IMR-90 (cell line): ENCODE results near the gene ENPP3. TPM values are rescaled to one million over a fixed set of nuclear protein-coding genes. Genes with fewer than 3 reads are reported as not detected.

Experiments used
- ATAC-seq: fragments of 200-7000 bp; cut with Tn5 transposase; 2 replicates; pipeline ENCODE4 v1.9.1; 2020; ENCODE audit warnings: low read depth, mild to moderate bottlenecking, moderate library complexity
- BruUV-seq: library from RNA; stranded (reverse); fragments of 400-500 nt; replicated peaks from 2 replicates; lab custom pipeline; 2021; lab: Mats Ljungman, UMichigan
- CTCF ChIA-PET: fragments of 300-600 bp; formaldehyde crosslinking; extraction: SDS; loops from one replicate; lab custom pipeline; 2021; ENCODE audit warnings: antibody characterized with exemption; lab: Yijun Ruan, JAX
- POLR2A ChIA-PET: fragments of 300-600 bp; sonication (Branson Sonifier 250); formaldehyde crosslinking; loops from one replicate; lab custom pipeline; 2022; ENCODE audit warnings: antibody characterized with exemption; ENCODE audit not compliant: unreplicated experiment; lab: Charles Lee
- DNase-seq: peaks from one replicate; pipeline ENCODE4 v3.0.0; 2013
- H2AFZ ChIP-seq: replicated peaks from 2 replicates; pipeline ENCODE3; 2013; ENCODE audit warnings: low read length, mild to moderate bottlenecking; ENCODE audit not compliant: poor library complexity
- H2AK5ac ChIP-seq: 2 replicates; pipeline ENCODE4 v1.6.1; 2013; ENCODE audit warnings: low read depth, low read length, inconsistent platforms
- H2AK9ac ChIP-seq: replicated peaks from 2 replicates; pipeline ENCODE3; 2013; ENCODE audit warnings: mild to moderate bottlenecking, low read depth, low read length, moderate library complexity; ENCODE audit not compliant: poor library complexity
- H2BK120ac ChIP-seq: 2 replicates; pipeline ENCODE4 v1.6.1; 2013; ENCODE audit warnings: low read depth, low read length, inconsistent platforms
- H2BK15ac ChIP-seq: 3 replicates; pipeline ENCODE4 v1.6.1; 2013; ENCODE audit warnings: low read depth, low read length, inconsistent platforms
- H2BK20ac ChIP-seq: 2 replicates; pipeline ENCODE4 v1.6.1; 2013; ENCODE audit warnings: low read depth, mild to moderate bottlenecking, inconsistent platforms, low read length, moderate library complexity
- H2BK5ac ChIP-seq: 2 replicates; pipeline ENCODE4 v1.6.1; 2013; ENCODE audit warnings: mild to moderate bottlenecking, low read depth, low read length, inconsistent platforms; ENCODE audit not compliant: poor library complexity, severe bottlenecking
- H3K14ac ChIP-seq: replicated peaks from 2 replicates; pipeline ENCODE4 v1.6.1; 2013; ENCODE audit warnings: low read depth, low read length, inconsistent platforms
- H3K18ac ChIP-seq: 2 replicates; pipeline ENCODE4 v1.6.1; 2013; ENCODE audit warnings: low read depth, low read length, control low read depth
- H3K23ac ChIP-seq: 2 replicates; pipeline ENCODE4 v1.6.1; 2013; ENCODE audit warnings: low read depth, low read length, inconsistent platforms
- H3K27ac ChIP-seq: 2 replicates; pipeline ENCODE4 v1.5.1; 2013; ENCODE audit warnings: mild to moderate bottlenecking, control low read depth, low read length; ENCODE audit not compliant: insufficient read depth
- H3K27me3 ChIP-seq: 2 replicates; pipeline ENCODE4 v1.6.1; 2013; ENCODE audit warnings: low read length; ENCODE audit not compliant: control insufficient read depth, insufficient read depth
- H3K36me3 ChIP-seq: 2 replicates; pipeline ENCODE4 v1.6.1; 2013; ENCODE audit warnings: low read length, mixed read lengths; ENCODE audit not compliant: control insufficient read depth, insufficient read depth
- H3K4ac ChIP-seq: 2 replicates; pipeline ENCODE4 v1.6.1; 2013; ENCODE audit warnings: low read depth, low read length, inconsistent platforms
- H3K4me1 ChIP-seq: 2 replicates; pipeline ENCODE4 v1.6.1; 2013; ENCODE audit warnings: low read length, mixed read lengths; ENCODE audit not compliant: control insufficient read depth, insufficient read depth
- H3K4me2 ChIP-seq: 2 replicates; pipeline ENCODE4 v1.6.1; 2013; ENCODE audit warnings: low read depth, mild to moderate bottlenecking, control low read depth, low read length, moderate library complexity
- H3K4me3 ChIP-seq: 2 replicates; pipeline ENCODE4 v1.5.1; 2013; ENCODE audit warnings: low read depth, mild to moderate bottlenecking, control low read depth, low read length, moderate library complexity; ENCODE audit not compliant: insufficient read depth
- H3K56ac ChIP-seq: 2 replicates; pipeline ENCODE4 v1.6.1; 2013; ENCODE audit warnings: low read length, inconsistent platforms; ENCODE audit not compliant: insufficient read depth; ENCODE audit errors: extremely low read depth
- H3K79me1 ChIP-seq, 2 experiments: 2 replicates each; pipeline ENCODE4 v1.6.1; 2013; ENCODE audit warnings: low read length in 2 of 2, inconsistent platforms in 1 of 2, low read depth in 1 of 2
- H3K9ac ChIP-seq: 2 replicates; pipeline ENCODE4 v1.6.1; 2013; ENCODE audit warnings: low read depth, low read length, control low read depth
- H3K9me1 ChIP-seq: 2 replicates; pipeline ENCODE4 v1.6.1; 2013; ENCODE audit warnings: low read length, inconsistent platforms; ENCODE audit not compliant: insufficient read depth
- H3K9me3 ChIP-seq: 2 replicates; pipeline ENCODE4 v1.6.1; 2013; ENCODE audit warnings: low read length; ENCODE audit not compliant: control insufficient read depth, insufficient read depth
- H4K20me1 ChIP-seq: 2 replicates; pipeline ENCODE4 v1.6.1; 2013; ENCODE audit warnings: low read length, inconsistent platforms; ENCODE audit not compliant: insufficient read depth
- H4K5ac ChIP-seq: 2 replicates; pipeline ENCODE4 v1.6.1; 2013; ENCODE audit warnings: mild to moderate bottlenecking, low read depth, low read length, control low read depth
- H4K8ac ChIP-seq, 2 experiments: 2 replicates each; pipeline ENCODE4 v1.6.1; 2013; ENCODE audit warnings: low read depth in 2 of 2, low read length in 2 of 2, control low read depth in 1 of 2, inconsistent platforms in 1 of 2
- H4K91ac ChIP-seq: 2 replicates; pipeline ENCODE4 v1.6.1; 2013; ENCODE audit warnings: low read depth, low read length, inconsistent platforms; ENCODE audit not compliant: insufficient read depth
- BHLHE40 ChIP-seq: fragments of 150-350 bp; IDR thresholded peaks from 2 replicates; pipeline ENCODE4 v1.6.1; 2016; ENCODE audit warnings: mild to moderate bottlenecking, low read depth, low read length
- CEBPB ChIP-seq: IDR thresholded peaks from 2 replicates; pipeline ENCODE4 v1.6.1; 2012; ENCODE audit warnings: low read depth, low read length, improper control_type of control experiment
- CHD1 ChIP-seq: IDR thresholded peaks from 2 replicates; pipeline ENCODE4 v1.6.1; 2012; ENCODE audit warnings: low read depth, low read length, improper control_type of control experiment
- FOS ChIP-seq: fragments of 150-350 bp; IDR thresholded peaks from 2 replicates; pipeline ENCODE4 v1.6.1; 2016; ENCODE audit warnings: low read depth, low read length
- MAFK ChIP-seq: IDR thresholded peaks from 2 replicates; pipeline ENCODE4 v1.6.1; 2012; ENCODE audit warnings: low read depth, low read length, improper control_type of control experiment
- MAZ ChIP-seq: IDR thresholded peaks from 2 replicates; pipeline ENCODE4 v1.6.1; 2012; ENCODE audit warnings: low read depth, mild to moderate bottlenecking, low read length, improper control_type of control experiment, moderate library complexity, borderline replicate concordance
- MXI1 ChIP-seq: IDR thresholded peaks from 2 replicates; pipeline ENCODE4 v1.6.1; 2012; ENCODE audit warnings: low read depth, mild to moderate bottlenecking, low read length, moderate library complexity, borderline replicate concordance
- NFE2L2 ChIP-seq: fragments of 150-350 bp; IDR thresholded peaks from 2 replicates; pipeline ENCODE4 v1.6.1; 2016; ENCODE audit warnings: low read depth, mild to moderate bottlenecking, low read length
- POLR2A ChIP-seq: IDR thresholded peaks from 2 replicates; pipeline ENCODE4 v1.6.1; 2012; ENCODE audit warnings: mild to moderate bottlenecking, low read depth, low read length
- RAD21 ChIP-seq: IDR thresholded peaks from 2 replicates; pipeline ENCODE4 v1.6.1; 2012; ENCODE audit warnings: low read length, improper control_type of control experiment
- RCOR1 ChIP-seq: IDR thresholded peaks from 2 replicates; pipeline ENCODE4 v1.6.1; 2012; ENCODE audit warnings: mild to moderate bottlenecking, low read length, improper control_type of control experiment; ENCODE audit not compliant: insufficient replicate concordance
- RFX5 ChIP-seq: IDR thresholded peaks from 2 replicates; pipeline ENCODE4 v1.8.0; 2012; ENCODE audit warnings: low read depth, mild to moderate bottlenecking, low read length, moderate library complexity
- SMC3 ChIP-seq: fragments of 150-350 bp; IDR thresholded peaks from 2 replicates; pipeline ENCODE4 v1.6.1; 2016; ENCODE audit warnings: low read depth, mild to moderate bottlenecking, antibody characterized with exemption, low read length, moderate library complexity
- WGBS, 2 experiments: methylation state at CpG; one replicate each; pipeline versions ENCODE4 v1.1.5 to v1.1.7; 2013; ENCODE audit warnings: missing lambda C conversion rate in 2 of 2; ENCODE audit not compliant: insufficient read length in 1 of 2; ENCODE audit errors: extremely low coverage in 2 of 2; 5-methylcytosine and 5-hydroxymethylcytosine counted together
- dilution Hi-C: fragments of 300-500 bp; cut with HindIII; formaldehyde crosslinking; loops from one replicate; pipeline ENCODE4 v1.14.3; 2018; ENCODE audit warnings: low sequenced_read_pairs; ENCODE audit not compliant: unreplicated experiment
- in situ Hi-C: fragments of 300-500 bp; cut with MboI; formaldehyde crosslinking; loops from 3 replicates; pipeline ENCODE4 v1.14.3; 2019; ENCODE audit warnings: low sequenced_read_pairs, inconsistent platforms, mixed read lengths
- intact Hi-C: fragments of 100-400 bp; cut with micrococcal nuclease; formaldehyde crosslinking; loops from 2 replicates; pipeline ENCODE4 v1.10.0; 2022
- polyA plus RNA-seq, 3 experiments: library from polyadenylated mRNA; depleted of rRNA; stranded (reverse); fragments of >200 nt; gene quantifications; 2 replicates each; pipeline ENCODE4 v1.2.3, GENCODE V29; 2012; ENCODE audit warnings: low replicate concordance in 1 of 3
- total RNA-seq: library from RNA; depleted of rRNA; stranded (reverse); fragments of >200 nt; gene quantifications from 2 replicates; pipeline ENCODE4 v1.2.3, GENCODE V29; 2012
- TF ChIP-seq, protein P1 (sequence below): fragments of 150-350 bp; IDR thresholded peaks from 2 replicates; pipeline ENCODE4 v1.6.1; 2017; ENCODE audit warnings: mild to moderate bottlenecking, antibody characterized with exemption, low read length, low read depth
- TF ChIP-seq, protein P2 (sequence below): conservative IDR thresholded peaks from 2 replicates; pipeline ENCODE4 v1.5.1; 2012; ENCODE audit warnings: mild to moderate bottlenecking, low read depth, low read length, improper control_type of control experiment
- TF ChIP-seq, protein P3 (sequence below): fragments of 150-350 bp; IDR thresholded peaks from 2 replicates; pipeline ENCODE4 v1.6.1; 2016; ENCODE audit warnings: low read depth, mild to moderate bottlenecking, low read length, moderate library complexity, borderline replicate concordance

The ENPP3 gene
- total and polyA plus RNA-seq, 2 of the 4 experiments (the other 2 are of a cell fraction): under 0.01 to 0.05 TPM

DNA sequence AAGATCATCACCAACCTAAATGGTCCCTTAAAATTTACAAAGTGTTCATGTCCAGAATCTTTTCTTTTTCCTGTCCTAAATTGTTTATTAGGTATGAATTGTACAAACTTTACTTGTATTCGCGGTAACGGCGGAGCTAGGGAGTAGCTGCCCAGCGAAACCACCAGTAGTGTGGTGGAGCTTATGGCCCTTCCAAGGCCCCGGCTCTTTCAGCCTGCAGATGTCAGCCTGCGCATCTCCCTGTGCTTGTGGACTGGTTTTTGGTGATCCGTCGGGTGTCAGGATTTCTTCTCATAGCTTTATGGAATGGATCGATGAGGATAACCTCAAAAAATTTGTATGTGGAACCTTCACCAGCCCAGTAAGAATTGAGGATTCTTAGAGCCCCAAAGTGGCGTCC, 143.5 kb downstream of the ENPP3 start:
- TF ChIP-seq FOS (no peak), RFX5 (no peak), BHLHE40 (no peak), POLR2A (no peak), MAFK (no peak), MXI1 (no peak), RAD21 (no peak), SMC3 (no peak), CEBPB (no peak), MAZ (no peak), CHD1 (no peak), RCOR1 (no peak), NFE2L2 (no peak)
- TF ChIP-seq, protein P1, sequence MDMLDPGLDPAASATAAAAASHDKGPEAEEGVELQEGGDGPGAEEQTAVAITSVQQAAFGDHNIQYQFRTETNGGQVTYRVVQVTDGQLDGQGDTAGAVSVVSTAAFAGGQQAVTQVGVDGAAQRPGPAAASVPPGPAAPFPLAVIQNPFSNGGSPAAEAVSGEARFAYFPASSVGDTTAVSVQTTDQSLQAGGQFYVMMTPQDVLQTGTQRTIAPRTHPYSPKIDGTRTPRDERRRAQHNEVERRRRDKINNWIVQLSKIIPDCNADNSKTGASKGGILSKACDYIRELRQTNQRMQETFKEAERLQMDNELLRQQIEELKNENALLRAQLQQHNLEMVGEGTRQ: no peak
- TF ChIP-seq, protein P2, sequence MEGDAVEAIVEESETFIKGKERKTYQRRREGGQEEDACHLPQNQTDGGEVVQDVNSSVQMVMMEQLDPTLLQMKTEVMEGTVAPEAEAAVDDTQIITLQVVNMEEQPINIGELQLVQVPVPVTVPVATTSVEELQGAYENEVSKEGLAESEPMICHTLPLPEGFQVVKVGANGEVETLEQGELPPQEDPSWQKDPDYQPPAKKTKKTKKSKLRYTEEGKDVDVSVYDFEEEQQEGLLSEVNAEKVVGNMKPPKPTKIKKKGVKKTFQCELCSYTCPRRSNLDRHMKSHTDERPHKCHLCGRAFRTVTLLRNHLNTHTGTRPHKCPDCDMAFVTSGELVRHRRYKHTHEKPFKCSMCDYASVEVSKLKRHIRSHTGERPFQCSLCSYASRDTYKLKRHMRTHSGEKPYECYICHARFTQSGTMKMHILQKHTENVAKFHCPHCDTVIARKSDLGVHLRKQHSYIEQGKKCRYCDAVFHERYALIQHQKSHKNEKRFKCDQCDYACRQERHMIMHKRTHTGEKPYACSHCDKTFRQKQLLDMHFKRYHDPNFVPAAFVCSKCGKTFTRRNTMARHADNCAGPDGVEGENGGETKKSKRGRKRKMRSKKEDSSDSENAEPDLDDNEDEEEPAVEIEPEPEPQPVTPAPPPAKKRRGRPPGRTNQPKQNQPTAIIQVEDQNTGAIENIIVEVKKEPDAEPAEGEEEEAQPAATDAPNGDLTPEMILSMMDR: no peak
- TF ChIP-seq, protein P3, sequence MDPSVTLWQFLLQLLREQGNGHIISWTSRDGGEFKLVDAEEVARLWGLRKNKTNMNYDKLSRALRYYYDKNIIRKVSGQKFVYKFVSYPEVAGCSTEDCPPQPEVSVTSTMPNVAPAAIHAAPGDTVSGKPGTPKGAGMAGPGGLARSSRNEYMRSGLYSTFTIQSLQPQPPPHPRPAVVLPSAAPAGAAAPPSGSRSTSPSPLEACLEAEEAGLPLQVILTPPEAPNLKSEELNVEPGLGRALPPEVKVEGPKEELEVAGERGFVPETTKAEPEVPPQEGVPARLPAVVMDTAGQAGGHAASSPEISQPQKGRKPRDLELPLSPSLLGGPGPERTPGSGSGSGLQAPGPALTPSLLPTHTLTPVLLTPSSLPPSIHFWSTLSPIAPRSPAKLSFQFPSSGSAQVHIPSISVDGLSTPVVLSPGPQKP: no peak
- 94% methylated on average over 6 of the region's 11 CpGs; no CpG with 5 or more reads in 1 of the 2 experiments for WGBS, 2 experiments
- ChIA-PET POLR2A (no interaction called here), CTCF (no interaction called here)
- no peak overlapping the region for H4K91ac ChIP-seq
- no peaks in the 10 kb centered on the region for H4K20me1 ChIP-seq
- no peaks in the 10 kb centered on the region for H3K36me3 ChIP-seq
- H3K9me3 ChIP-seq: no peaks in the 10 kb centered on the region
- H3K14ac ChIP-seq: no peak overlapping the region
- no peak overlapping the region for H2AK9ac ChIP-seq
- H2BK5ac ChIP-seq: no peak overlapping the region
- H2BK20ac ChIP-seq: no peak overlapping the region
- no TSS peak for BruUV-seq
- DNase-seq: no peak
- H3K79me1 ChIP-seq: no peaks in the 10 kb centered on the region
- no peaks in the 10 kb centered on the region; the same call in 1 of the 2 replicates for H3K27me3 ChIP-seq
- no peak overlapping the region for H3K4ac ChIP-seq
- intact Hi-C loops (no loop called here), dilution Hi-C loops (no loop called here), in situ Hi-C loops (no loop called here)
- no peak overlapping the region for H2BK15ac ChIP-seq
- no peak overlapping the region for H4K5ac ChIP-seq
- H3K4me2 ChIP-seq: no peak overlapping the region
- no peak overlapping the region for H3K56ac ChIP-seq
- H2AK5ac ChIP-seq: no peak overlapping the region
- H3K4me3 ChIP-seq: no peak overlapping the region
- H3K27ac ChIP-seq: no peak overlapping the region
- no peak for ATAC-seq
- H3K4me1 ChIP-seq: peaks cover 2% of the 10 kb centered on the region; the same call in 1 of the 2 replicates
- H3K18ac ChIP-seq: no peak overlapping the region
- H3K9ac ChIP-seq: no peak overlapping the region
- H3K23ac ChIP-seq: no peak overlapping the region
- H4K8ac ChIP-seq: no peak overlapping the region
- no peak overlapping the region for H2BK120ac ChIP-seq
- H3K9me1 ChIP-seq: peaks cover 3% of the 10 kb centered on the region; the same call in 1 of the 2 replicates
- no peak overlapping the region for H2AFZ ChIP-seq
